ENCODE measurements around the gene RORB.

The RORB gene

DNA sequence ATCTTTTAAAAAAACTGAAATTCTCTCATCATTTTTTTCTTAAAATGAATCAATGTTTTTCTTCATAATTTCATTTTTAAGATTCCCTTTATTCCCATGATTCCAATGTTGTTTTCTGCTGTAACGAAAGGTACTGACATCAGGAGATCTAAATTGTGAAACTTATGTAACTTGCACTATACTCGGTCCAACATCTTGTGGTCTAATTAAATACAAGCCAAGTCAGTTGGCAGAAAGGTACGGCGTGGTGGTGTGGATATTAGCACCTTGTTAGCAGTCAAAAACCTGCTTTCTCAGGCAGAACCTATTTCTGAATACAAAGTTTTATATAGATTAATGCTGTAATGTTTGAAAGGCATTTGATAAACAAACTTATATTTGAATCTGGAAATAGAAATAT lies 20.1 kb downstream of the RORB start:
- DNase-seq: no peak

DNA sequence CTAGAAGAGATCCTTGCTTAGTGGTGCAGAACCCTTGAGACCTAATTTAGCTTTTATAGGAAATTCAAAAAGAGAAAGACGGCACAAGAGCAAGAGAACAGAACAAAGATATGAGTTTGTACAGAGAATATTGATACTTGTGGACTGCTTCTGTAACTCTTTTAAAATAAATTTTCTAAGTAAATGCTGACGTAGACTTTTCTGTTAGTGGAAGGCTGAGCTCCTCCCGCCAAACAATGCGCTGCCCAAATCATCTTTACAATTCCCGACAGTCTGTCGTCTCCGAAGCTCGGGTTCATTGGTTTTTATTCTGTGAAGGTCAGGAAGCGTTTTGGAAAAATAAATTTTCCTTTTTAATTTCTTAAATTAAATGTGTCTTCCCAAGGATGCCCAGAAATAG lies 22.3 kb downstream of the RORB start:
- no peak for DNase-seq

DNA sequence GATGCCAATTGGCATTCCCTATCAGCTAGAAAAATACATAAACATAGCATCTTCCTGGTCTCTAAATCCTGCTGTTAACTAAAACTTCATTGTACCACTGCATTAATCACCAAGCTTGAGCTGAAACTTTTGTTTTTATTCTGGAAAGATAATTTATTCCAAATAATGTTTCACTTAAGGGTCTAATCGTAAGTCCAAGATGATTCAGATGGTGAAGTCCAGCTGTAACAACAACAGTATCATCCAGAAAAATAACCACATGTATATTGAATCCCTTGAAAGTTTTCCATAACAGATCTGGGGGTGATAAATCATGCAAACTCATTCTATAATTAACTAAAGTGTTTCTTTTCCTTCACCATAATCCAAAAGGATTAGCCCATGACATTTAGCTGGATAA lies 23.9 kb downstream of the RORB start:
- DNase-seq: no peak

DNA sequence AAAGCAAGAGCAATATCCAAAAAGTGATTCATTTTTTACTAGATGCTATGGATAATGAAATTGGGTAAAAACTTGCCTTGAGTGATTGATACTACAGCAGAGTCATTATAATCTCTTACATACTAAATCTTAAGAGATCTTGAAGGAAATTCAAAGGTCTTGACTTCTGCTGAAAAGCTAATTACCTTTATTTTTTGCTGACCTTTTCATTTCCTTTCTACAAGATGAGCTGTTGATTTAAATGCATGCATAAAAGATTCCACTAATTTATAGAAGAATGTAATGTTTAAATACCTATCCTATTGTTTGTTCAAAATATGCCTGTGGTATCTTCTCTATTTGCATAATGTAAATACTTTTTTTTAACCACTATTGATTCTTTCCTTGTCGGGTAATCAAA lies 27.2 kb downstream of the RORB start:
- no peak for DNase-seq

DNA sequence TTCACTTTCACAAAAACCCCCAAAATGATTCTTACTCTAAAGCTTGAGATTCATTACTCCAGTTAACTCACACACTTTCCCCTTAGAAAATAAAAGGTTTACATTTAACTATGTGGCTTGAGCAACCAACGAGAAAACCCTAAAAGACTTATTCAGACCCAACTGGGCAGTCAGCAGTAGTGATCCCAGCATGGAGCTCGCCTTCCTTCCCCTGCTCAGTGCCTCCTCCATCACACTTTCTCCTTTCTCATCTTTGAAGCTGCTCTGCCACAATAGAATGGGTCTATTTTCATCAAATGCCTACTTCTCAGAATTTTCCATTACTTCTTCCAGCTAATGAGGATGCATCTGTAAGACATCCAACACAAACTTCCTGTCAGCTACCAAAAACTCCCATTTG lies 29.1 kb downstream of the RORB start:
- no peak for DNase-seq

DNA sequence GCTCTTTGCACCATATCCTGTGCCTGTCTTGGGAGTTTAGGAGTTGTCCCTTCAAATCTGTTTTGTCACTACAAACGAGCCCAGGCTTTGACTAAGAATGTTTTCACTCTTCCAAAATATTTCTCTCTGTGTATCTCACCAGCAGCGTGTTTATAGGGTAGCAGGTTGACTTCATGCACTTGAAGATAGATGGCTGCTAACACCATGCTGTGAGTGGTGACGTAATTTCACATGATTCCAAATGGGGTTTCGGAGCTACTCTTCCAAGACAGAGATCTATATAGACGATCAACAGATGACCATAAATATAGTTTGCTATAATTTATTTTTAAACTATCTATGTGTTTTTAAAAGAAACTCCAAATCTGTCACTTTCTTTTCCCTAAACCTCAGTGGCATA lies 30.6 kb downstream of the RORB start:
- no peak for DNase-seq

DNA sequence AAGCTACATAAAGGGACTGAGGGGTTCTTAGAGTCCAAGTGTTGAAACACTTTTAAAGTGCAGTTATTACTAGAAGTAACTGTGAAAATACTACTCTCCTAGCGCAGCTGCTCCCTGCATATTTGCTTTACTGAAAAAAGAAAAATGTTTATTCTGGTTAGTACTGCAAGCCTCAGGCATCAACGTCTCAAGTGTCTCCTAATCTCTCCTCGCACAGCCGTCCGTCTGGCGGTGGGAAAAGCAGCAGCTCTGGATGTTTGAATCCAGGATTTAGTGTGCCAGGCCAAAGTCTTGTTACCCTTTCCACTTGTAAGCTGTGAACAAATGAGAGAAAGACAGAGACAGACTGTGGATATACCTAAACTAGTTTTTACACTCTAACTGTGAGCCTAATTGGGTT lies 31.1 kb downstream of the RORB start:
- DNase-seq: no peak

DNA sequence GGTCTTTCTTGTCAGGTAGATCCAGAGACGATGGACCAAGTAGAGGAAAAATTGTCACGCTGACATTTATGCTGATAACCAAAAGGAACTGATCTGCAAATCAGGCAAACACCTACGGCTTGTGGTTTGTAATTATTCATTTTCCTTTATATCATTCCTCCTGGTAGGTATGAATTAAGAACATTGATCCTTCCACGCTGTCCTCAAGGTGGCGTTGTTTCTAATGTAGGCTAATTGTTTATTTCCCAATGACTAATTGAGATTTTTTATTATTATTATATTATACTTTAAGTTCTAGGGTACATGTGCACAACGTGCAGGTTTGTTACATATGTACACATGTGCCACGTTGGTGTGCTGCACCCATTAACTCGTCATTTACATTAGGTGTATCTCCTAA lies 33.3 kb downstream of the RORB start:
- peak in 2 of 3 donors; percentile 1 to 15 for DNase-seq

DNA sequence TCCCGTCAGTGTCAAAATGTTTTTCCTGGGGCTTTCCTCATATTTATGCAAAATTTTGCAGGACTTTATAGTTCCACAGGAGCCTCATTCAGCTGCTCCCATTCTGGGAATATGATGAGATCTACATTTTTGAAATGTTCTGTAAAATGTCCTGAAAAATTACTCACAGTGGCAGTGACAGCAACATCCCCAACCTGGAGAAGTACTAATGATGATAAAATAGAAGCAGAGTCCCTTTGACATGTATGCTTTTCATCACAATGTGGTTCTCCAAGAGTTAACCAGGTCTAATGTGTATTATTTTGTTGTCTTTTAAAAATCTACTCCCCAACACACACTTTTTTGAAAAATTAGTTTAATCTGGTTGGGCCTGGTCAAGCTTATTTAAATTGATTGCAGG lies 36.1 kb downstream of the RORB start:
- DNase-seq: no peak

DNA sequence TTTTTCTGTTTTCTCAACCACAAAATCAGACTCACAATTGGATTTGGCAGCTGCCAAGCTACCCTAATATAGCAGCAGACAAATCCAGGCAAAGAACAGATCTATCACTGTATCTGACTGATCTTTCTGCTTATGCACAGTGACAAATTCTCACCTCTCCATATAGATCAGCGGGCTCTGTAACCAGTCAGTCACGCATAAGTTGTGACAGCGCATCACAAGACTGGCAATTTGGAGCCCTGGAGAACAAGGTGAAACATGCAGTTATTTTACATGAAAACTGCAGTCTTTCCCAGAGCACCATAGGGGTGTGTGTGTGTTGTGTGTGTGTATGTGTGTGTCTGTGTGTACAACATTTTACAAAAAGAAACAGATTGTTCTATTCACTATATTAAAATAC lies 37.7 kb downstream of the RORB start:
- no peak for DNase-seq

DNA sequence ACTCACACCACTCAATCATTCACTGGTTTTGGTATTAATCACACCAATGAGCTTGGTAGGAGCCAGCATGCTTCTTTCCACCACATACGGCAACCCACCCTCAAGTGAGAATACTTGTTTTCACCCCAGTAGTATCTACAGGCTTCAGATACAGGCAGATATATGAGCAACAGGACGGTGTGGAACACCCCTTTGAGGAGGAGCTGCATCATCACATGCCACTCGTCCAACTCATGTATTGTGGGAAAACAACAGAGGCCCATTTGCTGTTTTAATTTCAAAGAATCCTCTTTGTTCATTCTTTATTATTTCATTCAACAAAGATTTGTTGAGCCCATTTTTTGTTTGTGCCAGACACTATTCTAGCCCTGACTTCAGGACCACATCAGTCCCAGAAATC lies 46.0 kb downstream of the RORB start:
- DNase-seq: no peak

DNA sequence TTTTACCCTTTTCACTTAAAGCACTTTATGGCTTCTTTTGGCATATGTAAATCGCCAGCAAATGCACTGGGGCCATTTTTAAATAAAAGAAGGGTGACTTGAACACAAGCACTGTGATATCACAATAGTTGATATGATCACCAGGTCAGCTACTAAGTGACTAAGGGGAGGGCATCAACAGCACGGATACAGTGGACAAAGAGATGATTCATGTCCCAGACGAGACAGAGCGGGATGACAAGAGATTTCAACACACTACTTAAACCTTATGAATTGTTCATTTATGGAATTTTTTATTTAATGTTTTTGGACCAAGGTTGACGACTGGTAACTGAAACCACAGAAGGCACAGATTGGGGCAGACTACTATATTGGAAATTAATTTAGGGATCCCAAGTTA lies 54.1 kb downstream of the RORB start:
- no peak for DNase-seq

DNA sequence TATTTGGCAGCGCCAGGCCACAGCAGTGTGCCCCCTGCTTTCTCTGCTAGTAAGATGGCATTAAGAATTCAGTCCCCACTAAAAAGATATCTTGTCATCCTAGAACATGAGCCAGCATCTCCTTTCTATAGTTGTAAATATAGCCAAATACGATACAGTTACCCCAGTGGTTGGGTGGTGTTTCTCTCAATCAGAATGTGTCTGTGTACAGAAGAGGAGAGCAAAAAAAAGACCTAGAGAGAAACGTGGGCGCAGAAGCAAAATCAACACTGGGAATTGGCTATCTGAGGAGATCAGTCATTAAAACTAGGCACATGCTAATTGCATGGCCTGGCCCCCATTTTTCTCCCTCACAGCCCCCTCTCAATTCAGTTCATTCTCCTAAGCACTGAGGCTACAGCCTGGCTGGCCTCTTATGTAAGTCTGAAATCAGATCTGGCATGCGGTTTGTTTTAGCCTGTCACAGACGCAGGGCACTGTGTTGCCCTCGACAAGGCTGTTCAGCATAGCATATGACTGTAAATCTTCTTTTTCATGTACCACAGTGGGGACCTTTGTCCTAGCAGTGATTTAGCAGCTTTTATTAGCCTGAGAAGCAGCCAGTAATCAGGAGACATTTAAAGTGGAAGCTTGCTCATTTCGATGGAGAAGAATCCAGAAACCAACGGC lies 57.8 kb downstream of the RORB start:
- DNase-seq: no peak

DNA sequence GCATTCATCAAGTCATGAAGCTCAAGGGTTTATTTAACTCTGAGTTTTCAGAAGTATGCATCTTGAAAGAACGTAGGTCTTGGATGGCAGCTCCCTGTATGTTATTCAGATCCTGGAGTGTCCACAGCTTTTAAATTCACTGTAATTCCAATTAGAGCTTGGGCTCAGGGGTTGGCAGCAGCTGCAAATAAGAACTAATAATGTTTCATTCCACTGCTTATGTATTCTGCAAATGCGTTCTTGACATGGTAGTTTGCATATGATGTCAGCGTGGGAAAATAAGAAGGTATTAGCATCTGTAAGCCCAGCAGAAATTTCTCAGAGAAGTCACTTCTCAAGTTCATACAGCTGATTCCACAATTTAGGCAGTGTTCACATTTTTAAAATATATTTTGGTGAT lies 58.4 kb downstream of the RORB start:
- no peak for DNase-seq

DNA sequence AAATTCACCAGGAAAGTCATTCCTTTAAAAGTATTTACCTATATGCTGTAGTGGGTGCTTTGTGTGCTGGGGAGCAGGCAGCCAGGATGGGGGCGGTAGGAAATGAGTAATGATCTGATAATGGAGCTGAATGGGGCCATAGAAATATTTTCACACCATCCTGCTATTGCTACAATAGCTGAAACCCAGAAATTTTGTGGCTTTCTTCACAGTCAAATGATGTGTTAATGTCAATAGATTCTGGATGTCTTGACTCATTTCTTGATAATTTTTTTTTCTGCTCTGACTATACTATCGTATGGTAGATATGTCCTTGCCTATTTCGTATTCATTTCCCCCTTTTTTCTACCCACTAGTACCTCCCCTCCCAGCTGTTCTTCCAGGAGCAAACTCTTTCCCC lies 59.5 kb downstream of the RORB start:
- DNase-seq: peak; percentile 13 to 57 (median 46)

DNA sequence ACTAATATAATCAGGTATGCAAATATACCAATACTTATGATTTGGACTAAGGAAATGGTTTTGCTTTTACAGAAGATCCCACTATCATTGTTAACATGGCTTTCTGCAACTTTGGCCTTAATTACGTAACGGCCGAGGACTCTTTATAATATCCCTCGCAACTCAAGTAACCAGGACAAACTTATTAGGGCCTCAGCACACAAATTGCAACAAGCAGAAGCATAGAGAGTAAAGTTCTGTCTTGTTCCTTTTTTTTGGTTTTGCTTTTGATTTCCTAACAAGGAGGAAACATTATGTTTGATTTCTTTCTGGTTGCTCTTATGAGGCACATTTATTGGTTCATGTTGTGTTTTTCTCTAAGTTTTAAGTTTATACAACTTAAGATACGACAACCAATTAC lies 60.4 kb downstream of the RORB start:
- peak; percentile 29 to 71 (median 68) for DNase-seq

DNA sequence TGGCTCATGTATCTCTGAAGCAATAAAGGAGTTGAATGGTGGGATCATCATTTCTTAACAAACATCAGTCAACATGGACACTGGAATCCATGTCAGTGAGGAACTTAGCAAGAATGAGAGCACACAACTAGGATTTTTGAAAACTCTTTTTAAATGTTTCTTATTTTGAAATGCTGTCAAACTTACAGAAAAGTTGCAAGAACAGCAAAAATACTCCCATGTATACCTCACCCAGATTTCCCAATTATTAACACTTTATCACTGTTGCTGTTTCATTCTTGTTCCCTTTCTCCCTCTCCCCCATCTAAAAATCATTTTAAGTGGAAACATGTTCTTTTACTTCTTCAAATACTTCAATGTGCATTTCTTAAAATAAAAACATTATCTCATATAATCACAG lies 65.5 kb downstream of the RORB start:
- DNase-seq: peak in 1 of 3 donors; percentile 13

DNA sequence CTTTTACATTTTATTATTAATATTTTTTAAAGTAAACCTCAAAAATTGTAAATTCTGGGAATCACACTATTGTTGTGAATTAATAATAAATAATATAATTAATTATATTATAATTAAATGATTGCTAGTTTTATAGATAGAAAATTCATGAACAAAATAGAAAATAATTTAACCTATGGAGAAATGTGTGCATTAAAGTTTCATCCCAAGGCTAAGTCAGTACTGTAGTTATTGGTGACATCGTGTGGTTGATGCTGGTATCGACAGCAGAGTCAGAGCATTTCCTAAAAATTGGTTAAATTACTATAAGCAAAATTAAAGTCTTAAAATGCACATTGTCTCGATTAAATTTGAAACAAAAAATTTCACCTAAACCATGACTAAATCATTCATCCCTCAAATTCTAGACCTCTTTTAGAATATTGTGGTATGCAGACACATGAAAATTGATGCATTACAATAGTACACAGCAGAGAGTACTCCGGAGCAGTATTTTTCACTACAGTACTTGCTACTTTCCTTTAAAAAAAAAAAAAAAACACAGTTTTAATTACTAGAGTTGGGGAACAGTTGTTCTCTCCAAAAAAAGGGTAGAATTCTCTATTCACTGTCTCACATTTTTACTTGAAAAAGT lies 73.9 kb downstream of the RORB start:
- DNase-seq: peak; percentile 42 to 65 (median 63)

DNA sequence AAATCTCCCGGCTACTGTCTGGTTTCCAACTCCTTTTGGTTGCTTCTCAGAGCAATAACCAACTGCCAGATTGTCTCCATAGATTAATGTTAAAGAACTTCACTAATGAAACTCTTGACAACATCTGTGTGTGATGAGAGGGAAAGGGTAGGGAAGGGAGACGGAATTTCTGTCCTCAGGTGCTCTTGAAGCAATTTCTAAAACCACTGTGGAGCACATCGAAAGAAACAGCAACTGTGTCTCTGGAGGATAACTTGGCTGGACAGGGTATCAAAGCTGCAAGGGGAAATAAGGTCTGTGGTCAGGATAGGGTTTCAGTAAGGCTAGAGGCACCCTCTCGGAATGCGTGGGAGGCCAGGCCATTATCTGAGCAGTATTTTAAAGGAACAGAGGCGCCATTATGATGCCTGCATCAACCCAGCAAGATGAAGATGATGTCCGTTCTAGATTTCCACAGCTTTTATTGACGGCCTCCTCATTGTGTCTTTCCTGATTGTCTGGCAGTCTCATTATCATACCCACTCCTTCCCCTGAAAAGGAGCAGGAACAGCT lies 76.6 kb downstream of the RORB start:
- DNase-seq: no peak

DNA sequence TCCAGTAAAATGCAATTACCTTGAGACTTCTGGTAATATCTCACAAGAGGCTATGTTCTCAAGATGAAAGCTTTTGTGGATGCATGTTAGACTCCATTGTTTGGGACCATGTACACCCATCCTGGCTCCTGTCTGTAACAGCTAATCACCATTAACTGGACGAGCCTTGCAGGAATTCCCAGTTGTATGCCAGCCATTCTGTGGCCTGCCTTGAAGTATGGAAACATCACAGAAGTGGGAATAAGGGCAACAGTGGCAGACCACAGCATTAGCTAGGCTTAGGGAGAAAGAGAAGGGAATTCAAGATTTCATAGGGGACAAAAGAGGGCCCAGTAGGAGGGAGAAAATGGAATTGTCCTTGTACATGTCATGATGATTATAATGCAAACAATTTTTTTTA lies 79.0 kb downstream of the RORB start:
- no peak for DNase-seq

DNA sequence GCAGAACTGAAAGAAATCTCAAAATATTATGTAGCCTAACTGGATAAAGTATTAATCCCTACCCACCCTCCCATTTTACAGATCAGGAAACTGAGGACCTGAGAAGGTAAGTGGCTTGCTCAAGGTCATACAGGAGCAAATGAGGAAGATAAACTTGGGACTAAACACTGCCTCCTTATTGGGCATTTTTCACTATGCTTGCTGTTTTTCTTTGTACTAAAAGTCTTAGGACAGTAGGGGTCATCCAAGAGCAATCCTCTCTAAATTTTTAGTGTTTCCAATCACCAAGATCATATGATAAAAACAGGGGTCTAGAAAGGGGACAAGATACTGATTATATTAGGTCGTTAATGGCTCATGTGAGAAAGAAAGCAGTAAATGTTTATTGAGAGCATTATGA lies 80.8 kb downstream of the RORB start:
- DNase-seq: peak in 1 of 3 donors; percentile 14

DNA sequence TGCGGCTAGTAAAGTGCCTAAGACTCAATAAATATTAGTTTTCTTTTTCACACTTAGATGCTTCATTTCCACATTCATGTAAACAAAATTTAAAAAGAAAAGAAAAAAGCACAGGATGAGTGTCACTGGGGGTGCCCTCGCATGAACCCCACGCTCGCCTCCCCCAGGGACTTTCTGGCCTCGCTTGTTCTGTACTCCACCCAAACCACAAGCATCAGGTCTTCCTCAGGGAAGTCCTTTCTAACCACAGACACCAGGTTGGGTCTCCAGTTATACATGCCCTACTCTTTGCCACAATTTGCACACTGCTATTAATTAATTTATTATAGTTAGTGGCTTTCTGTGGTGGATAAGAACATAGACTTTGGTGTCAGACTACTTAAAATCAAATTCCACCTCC lies 92.4 kb downstream of the RORB start:
- no peak for DNase-seq

DNA sequence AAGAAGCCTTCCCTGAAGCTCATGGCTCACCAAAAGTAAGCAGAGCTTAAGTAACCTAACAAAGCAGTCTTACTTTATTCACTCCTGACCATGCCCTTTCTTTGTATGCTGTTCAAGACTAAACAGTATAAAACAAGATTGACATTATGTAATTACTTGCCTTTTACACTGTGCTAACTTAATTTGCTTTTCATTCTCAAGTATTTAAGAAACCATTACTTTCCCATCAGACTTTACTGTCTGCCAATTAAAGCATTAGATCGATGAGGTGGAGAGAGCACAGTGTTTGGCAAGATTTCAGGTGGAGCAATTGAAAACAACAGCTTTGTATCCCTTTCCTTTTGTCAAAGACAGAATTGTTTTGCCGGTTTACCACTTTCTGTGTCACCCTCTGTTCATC lies 98.2 kb downstream of the RORB start:
- no peak for DNase-seq

DNA sequence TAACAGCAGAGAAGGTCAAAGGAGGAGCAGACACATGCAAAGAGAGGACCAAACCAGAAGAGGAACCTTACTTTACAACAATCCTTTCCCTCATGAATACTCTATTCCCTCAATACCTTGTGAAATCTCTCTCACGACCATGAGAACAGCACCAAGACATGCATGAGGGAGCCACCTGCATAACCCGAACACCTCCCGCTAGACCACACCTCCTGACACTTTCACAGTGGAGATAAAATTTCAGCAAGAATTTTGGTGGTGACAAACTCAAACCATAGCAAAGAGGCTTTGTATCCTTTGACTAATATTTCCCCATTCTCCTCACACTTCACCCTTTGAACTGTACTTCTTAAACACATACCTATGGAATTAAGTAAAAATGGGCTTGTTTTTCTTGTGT lies 101.7 kb downstream of the RORB start:
- no peak for DNase-seq

Data from suppressor macrophage treated with lipopolysaccharide for 1 hour (primary cell).